Suppressor macrophage (primary cell): ENCODE data around the gene ACOT12.

Experiments used
- DNase-seq, 4 experiments: peaks; one replicate each; pipeline ENCODE4 v3.0.0-alpha.2; 2020 to 2022

The ACOT12 gene

GRCh38 chr5:81288021-81288433 lies 105.9 kb downstream of the ACOT12 start:
- no peak for DNase-seq

GRCh38 chr5:81286059-81286617 lies 107.8 kb downstream of the ACOT12 start:
- DNase-seq, result no peak

- DNase-seq, result no peak
Observed at GRCh38 chr5:81283976-81284375, 110.0 kb downstream of the ACOT12 start.
